ENCODE measurements around the gene SNRPD2. TPM values are rescaled to one million over a fixed set of nuclear protein-coding genes. Genes with fewer than 3 reads are reported as not detected.
A peak's percentile ranks its signal among the peaks of the same experiment; 100 is the strongest.

The SNRPD2 gene
- total RNA-seq, 1 donor: 139 TPM

DNA sequence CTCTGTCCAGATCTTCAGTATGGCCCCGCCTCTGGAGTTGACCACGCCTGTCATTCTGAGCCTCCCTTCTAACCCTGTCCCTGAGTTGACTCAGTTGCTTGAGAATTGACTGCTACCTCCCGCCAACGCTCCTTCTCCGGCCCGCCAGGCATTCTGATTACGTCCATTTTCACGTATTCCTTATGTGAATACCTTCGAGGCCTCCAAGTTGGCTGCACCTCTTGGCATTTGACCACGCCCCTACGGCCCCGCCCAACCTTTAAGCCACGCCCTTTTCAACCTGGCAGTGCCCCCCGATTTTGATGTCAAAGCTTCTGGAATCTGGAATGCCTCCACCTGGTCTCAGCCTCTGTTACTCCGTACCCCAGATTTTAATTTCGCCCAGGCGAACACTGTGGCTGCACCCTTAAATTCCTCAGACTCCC, 50.9 kb downstream of the SNRPD2 start:
- Histone ChIP-seq H3K4me2 (ENCODE audit: insufficient read depth, low read length) (peak overlapping the region; percentile 90), H3K4me3 (ENCODE audit: insufficient read depth, low read length) (peak overlapping the region; percentile 72), H3K79me2 (ENCODE audit: insufficient read depth, low read length) (no peaks in the 10 kb centered on the region), H3K36me3 (ENCODE audit: insufficient read depth, low read length) (no peaks in the 10 kb centered on the region), H3K4me1 (ENCODE audit: insufficient read depth, low read length) (peaks cover 27% of the 10 kb centered on the region), H3K27me3 (ENCODE audit: insufficient read depth, low read length) (no peaks in the 10 kb centered on the region), H2AFZ (ENCODE audit: low read length) (peak overlapping the region; percentile 84), H4K20me1 (ENCODE audit: insufficient read depth, low read length) (no peaks in the 10 kb centered on the region), H3K27ac (ENCODE audit: low read depth, low read length) (no peak overlapping the region), H3K9me3 (ENCODE audit: low read depth, low read length) (no peaks in the 10 kb centered on the region)
- TF ChIP-seq, protein P1, sequence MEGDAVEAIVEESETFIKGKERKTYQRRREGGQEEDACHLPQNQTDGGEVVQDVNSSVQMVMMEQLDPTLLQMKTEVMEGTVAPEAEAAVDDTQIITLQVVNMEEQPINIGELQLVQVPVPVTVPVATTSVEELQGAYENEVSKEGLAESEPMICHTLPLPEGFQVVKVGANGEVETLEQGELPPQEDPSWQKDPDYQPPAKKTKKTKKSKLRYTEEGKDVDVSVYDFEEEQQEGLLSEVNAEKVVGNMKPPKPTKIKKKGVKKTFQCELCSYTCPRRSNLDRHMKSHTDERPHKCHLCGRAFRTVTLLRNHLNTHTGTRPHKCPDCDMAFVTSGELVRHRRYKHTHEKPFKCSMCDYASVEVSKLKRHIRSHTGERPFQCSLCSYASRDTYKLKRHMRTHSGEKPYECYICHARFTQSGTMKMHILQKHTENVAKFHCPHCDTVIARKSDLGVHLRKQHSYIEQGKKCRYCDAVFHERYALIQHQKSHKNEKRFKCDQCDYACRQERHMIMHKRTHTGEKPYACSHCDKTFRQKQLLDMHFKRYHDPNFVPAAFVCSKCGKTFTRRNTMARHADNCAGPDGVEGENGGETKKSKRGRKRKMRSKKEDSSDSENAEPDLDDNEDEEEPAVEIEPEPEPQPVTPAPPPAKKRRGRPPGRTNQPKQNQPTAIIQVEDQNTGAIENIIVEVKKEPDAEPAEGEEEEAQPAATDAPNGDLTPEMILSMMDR (IDR thresholded peaks at IDR 0.05; ENCODE audit: extremely low read depth, low read depth, low read length): no peak
- DNase-seq (ENCODE audit: insufficient read length, low spot score, missing footprints): no peak

DNA sequence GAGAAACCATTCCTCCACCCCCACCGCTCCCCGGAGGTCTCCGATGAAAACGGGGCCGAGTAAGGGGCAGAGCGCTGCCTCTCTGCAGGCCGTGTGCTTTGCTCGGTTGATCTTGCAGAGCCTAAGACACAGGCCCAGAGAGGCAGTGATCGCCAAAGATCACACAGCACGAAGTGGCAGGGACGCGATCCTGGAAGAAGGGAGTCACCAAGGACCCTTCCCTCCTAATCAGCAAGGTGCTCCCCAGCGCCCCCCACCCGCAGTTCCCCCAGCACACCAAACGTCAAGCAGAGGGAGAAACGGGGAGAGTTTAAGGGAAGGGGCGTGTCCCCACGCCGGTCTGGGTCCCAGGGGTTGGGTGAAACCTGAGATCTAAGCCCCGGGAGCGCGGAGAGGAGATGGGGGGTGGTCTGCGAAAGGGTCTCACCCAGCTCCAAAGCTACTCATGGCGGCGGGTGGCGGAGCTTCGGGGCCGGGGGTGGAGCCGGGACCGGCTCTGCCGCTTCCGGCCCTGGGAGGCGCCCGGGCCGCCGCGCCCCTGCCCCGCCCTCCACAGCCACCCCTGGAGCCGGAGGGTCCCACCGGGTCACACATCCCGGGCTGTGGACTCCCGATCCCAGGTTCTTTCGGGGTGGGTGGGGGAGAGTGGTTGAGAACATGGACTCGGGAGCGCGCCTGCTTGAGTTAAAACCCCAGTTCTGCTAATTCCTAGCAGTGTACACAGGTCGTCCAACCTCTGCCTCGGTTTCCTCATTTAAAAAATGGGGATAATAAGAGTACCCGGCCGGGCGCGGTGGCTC, 52.6 kb downstream of the SNRPD2 start, which contains the start of gene EML2:
EML2 (minus strand) TSS at position 468 of the 800 bp plus-strand sequence; CDS start at position 447, 21 bp downstream.
- peak within 1 kb of the TSS; percentile 93 for H3K4me3 ChIP-seq (ENCODE audit: insufficient read depth, low read length)
- no peaks in the 10 kb centered on the region for H3K79me2 ChIP-seq (ENCODE audit: insufficient read depth, low read length)
- no peaks in the 10 kb centered on the region for H3K36me3 ChIP-seq (ENCODE audit: insufficient read depth, low read length)
- TF ChIP-seq, protein P1 (IDR thresholded peaks at IDR 0.05; ENCODE audit: extremely low read depth, low read depth, low read length): peak; percentile 13
- no peaks in the 10 kb centered on the region for H3K27me3 ChIP-seq (ENCODE audit: insufficient read depth, low read length)
- H3K9me3 ChIP-seq (ENCODE audit: low read depth, low read length): no peaks in the 10 kb centered on the region
- H3K4me2 ChIP-seq (ENCODE audit: insufficient read depth, low read length): peak within 1 kb of the TSS; percentile 84
- peak; percentile 92 for DNase-seq (ENCODE audit: insufficient read length, low spot score, missing footprints)
- peak within 1 kb of the TSS; percentile 95 for H2AFZ ChIP-seq (ENCODE audit: low read length)
- peaks cover 27% of the 10 kb centered on the region for H3K4me1 ChIP-seq (ENCODE audit: insufficient read depth, low read length)
- H4K20me1 ChIP-seq (ENCODE audit: insufficient read depth, low read length): no peaks in the 10 kb centered on the region
- H3K27ac ChIP-seq (ENCODE audit: low read depth, low read length): peak within 1 kb of the TSS; percentile 37

DNA sequence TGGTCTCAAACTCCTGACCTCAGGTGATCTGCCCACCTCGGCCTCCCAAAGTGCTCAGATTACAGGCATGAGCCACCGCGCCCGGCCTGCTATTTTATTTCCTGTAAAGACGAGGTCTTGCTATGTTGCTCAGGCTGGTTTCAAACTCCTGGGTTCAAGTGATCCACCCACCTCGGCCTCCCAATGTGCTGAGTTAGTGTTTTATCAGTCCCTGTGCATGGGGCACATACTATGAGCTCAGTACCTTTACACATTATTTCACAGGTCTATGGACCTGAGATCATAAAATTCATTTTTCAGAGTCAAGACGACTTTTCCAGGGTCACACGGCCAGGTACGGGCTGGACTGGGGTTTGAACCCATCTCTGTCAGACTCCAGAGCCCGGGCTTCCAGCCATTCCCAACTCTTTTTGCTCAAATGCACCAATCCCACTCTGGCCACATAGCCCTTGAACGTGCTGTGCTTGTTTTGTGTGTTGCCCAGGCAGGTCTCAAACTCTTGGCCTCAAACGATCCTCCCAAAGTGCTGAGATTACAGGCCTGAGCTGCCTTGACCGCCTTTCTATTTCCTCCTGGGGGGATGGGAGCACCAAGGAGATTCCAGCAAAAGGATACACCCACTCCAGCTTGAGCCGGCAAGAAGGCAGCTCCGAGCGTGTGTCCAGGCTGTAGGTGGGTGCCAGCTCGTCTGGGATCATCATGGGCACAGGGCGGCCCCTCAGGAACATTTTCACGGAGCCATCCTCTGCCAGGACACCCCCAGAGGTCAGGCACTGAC, 53.7 kb downstream of the SNRPD2 start:
- peak; percentile 92 for DNase-seq (ENCODE audit: insufficient read length, low spot score, missing footprints)
- peaks cover 1% of the 10 kb centered on the region for H4K20me1 ChIP-seq (ENCODE audit: insufficient read depth, low read length)
- H3K9me3 ChIP-seq (ENCODE audit: low read depth, low read length): no peaks in the 10 kb centered on the region
- H2AFZ ChIP-seq (ENCODE audit: low read length): peak overlapping the region; percentile 95
- H3K27ac ChIP-seq (ENCODE audit: low read depth, low read length): peak overlapping the region; percentile 37
- TF ChIP-seq, protein P1 (IDR thresholded peaks at IDR 0.05; ENCODE audit: extremely low read depth, low read depth, low read length): no peak
- H3K27me3 ChIP-seq (ENCODE audit: insufficient read depth, low read length): no peaks in the 10 kb centered on the region
- peak overlapping the region; percentile 93 for H3K4me3 ChIP-seq (ENCODE audit: insufficient read depth, low read length)
- peak overlapping the region; percentile 84 for H3K4me2 ChIP-seq (ENCODE audit: insufficient read depth, low read length)
- H3K36me3 ChIP-seq (ENCODE audit: insufficient read depth, low read length): no peaks in the 10 kb centered on the region
- H3K4me1 ChIP-seq (ENCODE audit: insufficient read depth, low read length): peaks cover 25% of the 10 kb centered on the region
- H3K79me2 ChIP-seq (ENCODE audit: insufficient read depth, low read length): no peaks in the 10 kb centered on the region

Small RNAs within 50 kb of the gene (small RNA-seq; reads per million reads assigned to genes)
- gene MIR642A: 1.1 reads per million, percentile 35 among the genes with 10 or more reads in this experiment
- gene RN7SL836P: not detected

Other genes with a start within 250 kb of the SNRPD2 start
- gene FOSB, start 224.0 kb downstream of the SNRPD2 start, total RNA-seq: 3.3 and 3.8 TPM in 2 replicates
- 6.2 TPM in 2 replicates for gene RTN2, start 194.9 kb downstream of the SNRPD2 start, total RNA-seq
- gene PPM1N, start 193.5 kb downstream of the SNRPD2 start, total RNA-seq: 0.29 and 0.36 TPM in 2 replicates
- 50.1 and 71.3 TPM in 2 replicates for gene VASP, start 184.5 kb downstream of the SNRPD2 start, total RNA-seq
- 7.1 and 7.6 TPM in 2 replicates for gene OPA3, start 107.2 kb downstream of the SNRPD2 start, total RNA-seq
- gene GPR4, start 89.7 kb downstream of the SNRPD2 start, total RNA-seq: not detected in 2 replicates
- gene EML2, start 52.6 kb downstream of the SNRPD2 start, total RNA-seq: 10.1 and 11.8 TPM in 2 replicates
- gene GIPR, start 23.7 kb downstream of the SNRPD2 start, total RNA-seq: under 0.01 and 0.88 TPM in 2 replicates
- gene QPCTL, start 713 bp upstream of the SNRPD2 start, total RNA-seq: 15.6 and 16.5 TPM in 2 replicates
- 8.0 and 9.0 TPM in 2 replicates for gene FBXO46, start 38.9 kb upstream of the SNRPD2 start, total RNA-seq
- not detected in 2 replicates for gene MEIOSIN, start 41.5 kb upstream of the SNRPD2 start, total RNA-seq
- gene SIX5, start 77.3 kb upstream of the SNRPD2 start, total RNA-seq: 11.6 and 11.8 TPM in 2 replicates
- gene DMPK, start 90.5 kb upstream of the SNRPD2 start, total RNA-seq: 26.8 and 30.4 TPM in 2 replicates
- gene DMWD, start 100.9 kb upstream of the SNRPD2 start, total RNA-seq: 48.5 and 49.2 TPM in 2 replicates
- under 0.01 and 0.29 TPM in 2 replicates for gene RSPH6A, start 123.4 kb upstream of the SNRPD2 start, total RNA-seq
- gene SYMPK, start 171.2 kb upstream of the SNRPD2 start, total RNA-seq: 30.6 and 42.0 TPM in 2 replicates
- not detected in 2 replicates for gene FOXA3, start 172.4 kb upstream of the SNRPD2 start, total RNA-seq
- 28.6 and 35.8 TPM in 2 replicates for gene IRF2BP1, start 194.2 kb upstream of the SNRPD2 start, total RNA-seq
- 2.1 and 3.3 TPM in 2 replicates for gene MYPOP, start 210.7 kb upstream of the SNRPD2 start, total RNA-seq
- gene NANOS2, start 222.8 kb upstream of the SNRPD2 start, total RNA-seq: not detected in 2 replicates

All from osteoblast (primary cell).